Upper lobe of left lung (tissue), 6 donors: Measurements from ENCODE around the gene APOA1. TPM values are rescaled to one million over a fixed set of nuclear protein-coding genes. Genes with fewer than 3 reads are reported as not detected.

Source experiments
- ATAC-seq, 2 donors: fragments of 200-7000 bp; cut with Tn5 transposase; one replicate each; pipeline ENCODE4 v1.9.1; 2022; ENCODE audit warnings: mild to moderate bottlenecking in 2 of 2, moderate library complexity in 2 of 2; ENCODE audit not compliant: low FRiP score in 2 of 2
- DNase-seq, 2 donors: peaks; one replicate each; pipeline ENCODE4 v3.0.0-alpha.2; 2019 to 2020
- H3K27ac ChIP-seq, 4 donors: fragments of 200-600 bp; sonication (generic); one replicate each; pipeline ENCODE4 v1.5.1; 2016 to 2019
- H3K27me3 ChIP-seq, 4 donors: fragments of 200-600 bp; sonication (generic); one replicate each; pipeline ENCODE4 v1.5.1; 2017 to 2019
- H3K36me3 ChIP-seq, 4 donors: fragments of 200-600 bp; sonication (generic); one replicate each; pipeline ENCODE4 v1.5.1; 2016 to 2019
- H3K4me1 ChIP-seq, 4 donors: fragments of 200-600 bp; sonication (generic); one replicate each; pipeline ENCODE4 v1.5.1; 2018 to 2019
- H3K4me3 ChIP-seq, 4 donors: fragments of 200-600 bp; sonication (generic); one replicate each; pipeline ENCODE4 v1.5.1; 2017 to 2019; ENCODE audit warnings: mild to moderate bottlenecking in 2 of 4, moderate library complexity in 1 of 4
- H3K9me3 ChIP-seq, 4 donors: fragments of 200-600 bp; sonication (generic); one replicate each; pipeline ENCODE4 v1.5.1; 2018 to 2019
- CTCF ChIP-seq, 6 experiments: fragments of 450-650 bp in 4 of 6; fragments of 200-600 bp in 2 of 6; sonication (generic) in 2 of 6; IDR thresholded peaks; one replicate each; pipeline ENCODE4 v1.5.1; 2016 to 2019; ENCODE audit warnings: antibody characterized with exemption in 6 of 6
- EP300 ChIP-seq, 4 donors: sonication (generic); formaldehyde crosslinking; IDR thresholded peaks; one replicate each; pipeline ENCODE4 v1.5.1; 2017; ENCODE audit warnings: antibody characterized with exemption in 4 of 4, control low read depth in 2 of 4
- POLR2A ChIP-seq, 4 donors: fragments of 450-650 bp; IDR thresholded peaks; one replicate each; pipeline ENCODE4 v1.5.1; 2016 to 2017; ENCODE audit warnings: antibody characterized with exemption in 4 of 4, mild to moderate bottlenecking in 2 of 4
- POLR2AphosphoS5 ChIP-seq, 2 donors: sonication (generic); formaldehyde crosslinking; IDR thresholded peaks; one replicate each; pipeline ENCODE4 v1.5.1; 2017; ENCODE audit warnings: antibody characterized with exemption in 2 of 2
- WGBS, 2 donors: methylation state at CpG; one replicate each; pipeline ENCODE4 v1.1.5; 2017 to 2018; 5-methylcytosine and 5-hydroxymethylcytosine counted together
- total RNA-seq, 6 donors: library from RNA; depleted of rRNA in 4 of 6; stranded (reverse); fragments of >200 nt in 4 of 6; gene quantifications; one replicate each; pipeline versions ENCODE4 v1.1.0 to v1.2.1, GENCODE V29; 2016 to 2021
- donor health status: DM: no; HTN: no; CAD: no; lungs with moderate emphysema.
- donor health status: DM: no; HTN: yes; CAD: no; lungs with severe emphysema.

APOA1 gene
- total RNA-seq, 6 donors from 2014 or later: 3.1 to 36.0 (median 5.9) TPM

DNA sequence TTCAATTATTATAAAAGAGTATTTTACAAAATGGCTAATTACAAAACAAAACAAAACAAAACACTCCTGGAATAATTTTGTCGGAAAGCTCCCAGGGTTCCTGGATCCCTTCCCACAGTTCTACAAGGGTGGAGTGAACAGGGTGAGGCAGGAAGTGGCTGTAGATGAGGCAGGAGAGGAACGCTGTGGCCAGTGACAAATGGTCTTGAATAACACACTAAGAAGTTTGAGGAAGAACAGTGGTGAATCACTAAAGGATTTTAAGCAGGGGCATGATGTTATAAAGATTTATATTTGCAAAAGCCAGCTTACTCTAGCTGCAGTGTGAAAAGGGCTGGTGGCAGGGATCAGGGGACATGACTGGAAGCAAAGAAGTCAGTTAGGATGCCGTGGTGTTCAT is 33.8 kb upstream of the APOA1 start:
- TF ChIP-seq CTCF (IDR thresholded peaks at IDR 0.05) (no peak), POLR2AphosphoS5 (IDR thresholded peaks at IDR 0.05) (no peak), EP300 (IDR thresholded peaks at IDR 0.05) (no peak), POLR2A (IDR thresholded peaks at IDR 0.05) (no peak)
- Histone ChIP-seq H3K4me3 (no peak overlapping the region), H3K27ac (peak overlapping the region in 2 of 4 donors; percentile 21 to 70), H3K9me3 (no peaks in the 10 kb centered on the region), H3K27me3 (no peaks in the 10 kb centered on the region), H3K4me1 (peaks cover 0 to 9% (median 3%) of the 10 kb centered on the region in 4 donors), H3K36me3 (peaks cover 11 to 91% (median 43%) of the 10 kb centered on the region in 4 donors)
- WGBS, 2 donors: 50 to 55% methylated on average over 3 of the region's 3 CpGs
- DNase-seq (no peak), ATAC-seq (peak in 1 of 2 donors; percentile 56)

DNA sequence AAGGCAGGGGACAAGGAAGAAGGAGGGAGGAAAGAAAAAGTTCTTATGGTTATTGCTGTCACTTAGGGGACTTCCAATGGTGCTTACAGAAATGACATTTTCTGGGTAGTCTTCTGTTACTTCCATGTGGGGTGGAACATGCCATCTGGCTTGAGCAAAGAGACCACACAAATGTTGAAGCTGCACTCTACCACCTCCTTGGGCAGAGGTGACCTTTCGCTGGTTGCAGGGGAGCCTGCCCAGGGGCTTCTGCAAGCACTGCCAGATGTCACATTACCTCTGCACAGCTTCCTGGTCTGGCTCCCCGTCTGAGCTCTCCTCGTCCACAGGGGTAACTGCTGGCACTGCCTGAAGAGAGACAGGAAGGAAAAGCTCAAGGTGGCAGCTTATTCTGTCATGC is 32.6 kb upstream of the APOA1 start:
- Histone ChIP-seq H3K4me3 (no peak overlapping the region), H3K4me1 (peaks cover 0 to 9% (median 3%) of the 10 kb centered on the region in 4 donors), H3K27ac (no peak overlapping the region), H3K27me3 (no peaks in the 10 kb centered on the region), H3K9me3 (no peaks in the 10 kb centered on the region), H3K36me3 (peaks cover 11 to 99% (median 45%) of the 10 kb centered on the region in 4 donors)
- no peak for DNase-seq
- 57 to 93% methylated on average over 2 to 3 of the region's 3 CpGs for WGBS, 2 donors
- TF ChIP-seq POLR2AphosphoS5 (IDR thresholded peaks at IDR 0.05) (no peak), CTCF (IDR thresholded peaks at IDR 0.05) (no peak), EP300 (IDR thresholded peaks at IDR 0.05) (no peak), POLR2A (IDR thresholded peaks at IDR 0.05) (no peak)
- ATAC-seq: peak in 1 of 2 donors; percentile 43

DNA sequence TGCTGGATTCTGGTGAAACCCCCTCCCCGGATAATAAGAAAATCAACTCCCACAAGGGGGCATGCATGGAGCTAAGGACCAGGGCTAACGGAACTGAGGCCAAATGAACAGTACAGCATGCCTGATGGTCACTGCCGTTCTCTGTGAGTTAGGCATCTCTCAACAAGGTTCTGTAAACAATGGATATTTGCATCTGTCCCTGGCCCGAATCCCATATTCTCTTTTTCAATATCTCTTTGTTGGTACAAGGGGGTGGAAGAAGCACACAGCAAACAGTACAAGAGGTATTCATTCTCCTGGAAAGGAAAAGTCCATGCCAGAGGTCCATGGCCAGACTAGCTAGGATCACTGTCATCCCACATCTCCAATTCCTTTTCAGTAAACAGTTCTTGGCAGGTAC is 32.2 kb upstream of the APOA1 start:
- Histone ChIP-seq H3K9me3 (no peaks in the 10 kb centered on the region), H3K36me3 (peaks cover 11 to 98% (median 45%) of the 10 kb centered on the region in 4 donors), H3K27ac (no peak overlapping the region), H3K27me3 (no peaks in the 10 kb centered on the region), H3K4me3 (no peak overlapping the region), H3K4me1 (peaks cover 0 to 9% (median 3%) of the 10 kb centered on the region in 4 donors)
- ATAC-seq (no peak), DNase-seq (no peak)
- TF ChIP-seq CTCF (IDR thresholded peaks at IDR 0.05): no peak
- TF ChIP-seq EP300 (IDR thresholded peaks at IDR 0.05): no peak
- no peak for TF ChIP-seq POLR2AphosphoS5 (IDR thresholded peaks at IDR 0.05)
- no peak for TF ChIP-seq POLR2A (IDR thresholded peaks at IDR 0.05)
- 84 to 87% methylated on average over 4 of the region's 4 CpGs for WGBS, 2 donors

GRCh38 chr11:116868066-116868465 is 30.6 kb upstream of the APOA1 start:
- Histone ChIP-seq H3K4me3 (no peak overlapping the region), H3K27ac (no peak overlapping the region), H3K36me3 (peaks cover 7 to 98% (median 46%) of the 10 kb centered on the region in 4 donors), H3K9me3 (no peaks in the 10 kb centered on the region), H3K27me3 (no peaks in the 10 kb centered on the region), H3K4me1 (peaks cover 0 to 9% (median 3%) of the 10 kb centered on the region in 4 donors)
- ATAC-seq: no peak
- TF ChIP-seq EP300 (IDR thresholded peaks at IDR 0.05) (no peak), POLR2A (IDR thresholded peaks at IDR 0.05) (no peak), POLR2AphosphoS5 (IDR thresholded peaks at IDR 0.05) (no peak), CTCF (IDR thresholded peaks at IDR 0.05) (no peak)
- no peak for DNase-seq
- WGBS, 2 donors: 79 to 85% methylated on average over 3 of the region's 3 CpGs

DNA sequence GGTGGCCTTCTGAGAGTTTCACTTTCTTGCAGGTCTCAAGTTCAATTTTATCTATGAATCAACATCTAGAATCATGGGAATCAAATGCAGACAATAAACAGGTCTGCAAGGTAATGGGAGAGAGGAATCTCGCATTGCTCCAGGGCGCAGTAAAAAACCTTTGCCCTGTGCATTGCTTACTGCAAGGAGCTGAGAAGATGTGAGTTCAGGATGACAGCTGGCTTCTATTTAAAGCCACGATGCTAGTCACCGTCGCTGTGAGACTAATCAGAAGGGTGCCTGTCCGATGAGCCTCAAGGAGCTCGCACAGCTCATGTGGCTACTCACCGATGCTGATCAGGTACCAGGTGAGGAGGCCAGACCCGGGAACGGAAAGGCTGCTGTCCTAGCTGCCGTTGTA is 30.2 kb upstream of the APOA1 start:
- 93 to 95% methylated on average over 11 of the region's 11 CpGs for WGBS, 2 donors
- Histone ChIP-seq H3K36me3 (peaks cover 7 to 98% (median 46%) of the 10 kb centered on the region in 4 donors), H3K27me3 (no peaks in the 10 kb centered on the region), H3K9me3 (no peaks in the 10 kb centered on the region), H3K4me3 (no peak overlapping the region), H3K4me1 (peaks cover 0 to 9% (median 3%) of the 10 kb centered on the region in 4 donors), H3K27ac (no peak overlapping the region)
- DNase-seq (no peak), ATAC-seq (no peak)
- TF ChIP-seq POLR2A (IDR thresholded peaks at IDR 0.05): no peak
- no peak for TF ChIP-seq EP300 (IDR thresholded peaks at IDR 0.05)
- TF ChIP-seq CTCF (IDR thresholded peaks at IDR 0.05): no peak
- TF ChIP-seq POLR2AphosphoS5 (IDR thresholded peaks at IDR 0.05): no peak
